Erythroblast (primary cell): ENCODE data around the gene D2HGDH.

Source experiments
- GATA1 ChIP-seq: IDR thresholded peaks from 2 replicates; pipeline ENCODE4 v1.6.1; 2011; ENCODE audit warnings: low read depth, mild to moderate bottlenecking, control low read depth, low read length, moderate library complexity
- POLR2A ChIP-seq: IDR thresholded peaks from 2 replicates; pipeline ENCODE4 v1.6.1; 2011; ENCODE audit warnings: mild to moderate bottlenecking, low read length

- TF ChIP-seq POLR2A (no peak), GATA1 (no peak)
These were observed 831 bp upstream of the D2HGDH start for GRCh38 chr2:241733391-241734207.
